HCT116 (cell line): ENCODE results near the gene SLC30A3. TPM values are rescaled to one million over a fixed set of nuclear protein-coding genes. Genes with fewer than 3 reads are reported as not detected.

Experiments used
- ATAC-seq: fragments of 200-7000 bp; cut with Tn5 transposase; 2 replicates; pipeline ENCODE4 v1.9.1; 2020; ENCODE audit warnings: mild to moderate bottlenecking, moderate library complexity
- BruUV-seq: library from RNA; stranded (reverse); fragments of 400-500 nt; replicated peaks from 2 replicates; lab custom pipeline; 2021; lab: Mats Ljungman, UMichigan
- CTCF ChIA-PET: fragments of 300-600 bp; sonication (Branson Sonifier 250); formaldehyde crosslinking; loops from one replicate; lab custom pipeline; 2021; ENCODE audit warnings: antibody characterized with exemption; lab: Charles Lee
- POLR2A ChIA-PET: fragments of 300-600, 350-600 bp; sonication (Branson Sonifier 250); formaldehyde crosslinking; loops from one replicate; lab custom pipeline; 2021; ENCODE audit warnings: antibody characterized with exemption; lab: Charles Lee
- RAD21 ChIA-PET, 2 experiments: fragments of 300-600 bp; sonication (Branson Sonifier 250); formaldehyde crosslinking; loops; one replicate each; lab custom pipeline; 2023; ENCODE audit warnings: low total read pairs in 2 of 2; ENCODE audit not compliant: uncharacterized antibody in 2 of 2, unreplicated experiment in 2 of 2, low non-redundant PET in 1 of 2; lab: Charles Lee
- DNase-seq: peaks from one replicate; pipeline ENCODE4 v3.0.0-alpha.2; 2010; ENCODE audit warnings: low read depth, low spot score
- H2AFZ ChIP-seq: fragments of 200-600 bp; shearing (Covaris generic), sonication (generic); 2 replicates; pipeline ENCODE4 v1.6.1; 2017; ENCODE audit warnings: low read depth, mixed run types, mixed read lengths, antibody characterized with exemption, low read length; ENCODE audit not compliant: poor library complexity, severe bottlenecking
- H3K27ac ChIP-seq: 2 replicates; pipeline ENCODE4 v1.5.1; 2012; ENCODE audit warnings: low read depth, low read length
- H3K27me3 ChIP-seq: fragments of 200-600 bp; sonication (generic); 2 replicates; pipeline ENCODE4 v1.6.1; 2016; ENCODE audit warnings: mixed run types, low read length, mixed read lengths; ENCODE audit not compliant: insufficient read depth
- H3K36me3 ChIP-seq, 2 experiments: fragments of 200-500 bp in 1 of 2; fragments of 200-600 bp in 1 of 2; sonication (Bioruptor generic) in 1 of 2; sonication (generic) in 1 of 2; 2 replicates each; pipeline versions ENCODE4 v1.5.1 to v1.6.1; 2014 to 2016; ENCODE audit warnings: low read length in 2 of 2, inconsistent platforms in 1 of 2, mixed read lengths in 1 of 2, mixed run types in 1 of 2; ENCODE audit not compliant: insufficient read depth in 2 of 2, control insufficient read depth in 1 of 2
- H3K4me1 ChIP-seq, 2 experiments: fragments of 200-600 bp in 1 of 2; sonication (generic) in 1 of 2; 2 replicates each; pipeline versions ENCODE4 v1.5.1 to v1.6.1; 2012 to 2017; ENCODE audit warnings: low read length in 2 of 2, inconsistent platforms in 1 of 2, mild to moderate bottlenecking in 1 of 2, mixed read lengths in 1 of 2, mixed run types in 1 of 2, moderate library complexity in 1 of 2; ENCODE audit not compliant: insufficient read depth in 2 of 2, control insufficient read depth in 1 of 2
- H3K4me2 ChIP-seq: fragments of 200-600 bp; sonication (generic); 2 replicates; pipeline ENCODE4 v1.6.1; 2017; ENCODE audit warnings: mixed run types, low read length, mixed read lengths
- H3K4me3 ChIP-seq, 2 experiments: fragments of 200-600 bp in 1 of 2; sonication (generic) in 1 of 2; replicated peaks in 1 of 2; 2 replicates each; pipeline ENCODE4 v1.5.1; 2011 to 2016; ENCODE audit warnings: low read length in 2 of 2, control low read depth in 1 of 2, low read depth in 1 of 2, mild to moderate bottlenecking in 1 of 2, mixed read lengths in 1 of 2, mixed run types in 1 of 2
- H3K79me2 ChIP-seq: fragments of 200-600 bp; sonication (generic); 2 replicates; pipeline ENCODE4 v1.6.1; 2017; ENCODE audit warnings: mild to moderate bottlenecking, mixed run types, low read length, moderate library complexity, mixed read lengths; ENCODE audit not compliant: insufficient read depth
- H3K9ac ChIP-seq: fragments of 200-600 bp; sonication (generic); 2 replicates; pipeline ENCODE4 v1.6.1; 2016; ENCODE audit warnings: low read length, mixed read lengths
- H3K9me2 ChIP-seq: fragments of 200-600 bp; sonication (generic), shearing (Covaris generic); 2 replicates; pipeline ENCODE4 v1.6.1; 2017; ENCODE audit warnings: mixed run types, mild to moderate bottlenecking, moderate library complexity; ENCODE audit not compliant: insufficient read depth
- H3K9me3 ChIP-seq, 2 experiments: fragments of 200-500 bp in 1 of 2; fragments of 200-600 bp in 1 of 2; sonication (Bioruptor generic) in 1 of 2; sonication (generic) in 1 of 2; 2 replicates each; pipeline ENCODE4 v1.6.1; 2014 to 2017; ENCODE audit warnings: low read length in 2 of 2, mixed read lengths in 2 of 2, inconsistent platforms in 1 of 2, low read depth in 1 of 2, mild to moderate bottlenecking in 1 of 2, mixed run types in 1 of 2, moderate library complexity in 1 of 2; ENCODE audit not compliant: control insufficient read depth in 1 of 2, insufficient read depth in 1 of 2
- H4K20me1 ChIP-seq: fragments of 200-600 bp; sonication (generic), shearing (Covaris generic); 2 replicates; pipeline ENCODE4 v1.6.1; 2017; ENCODE audit warnings: mixed run types, mild to moderate bottlenecking, moderate library complexity; ENCODE audit not compliant: insufficient read depth
- CEBPB ChIP-seq: IDR thresholded peaks from 2 replicates; pipeline ENCODE4 v1.6.1; 2012; ENCODE audit warnings: low read depth
- CTCF ChIP-seq, 3 experiments: fragments of 200-600 bp in 1 of 3; sonication (generic) in 1 of 3; IDR thresholded peaks in 2 of 3; conservative IDR thresholded peaks in 1 of 3; 2 replicates each; pipeline ENCODE4 v1.5.1; 2012 to 2017; ENCODE audit warnings: low read depth in 2 of 3, low read length in 2 of 3, antibody characterized with exemption in 1 of 3, borderline replicate concordance in 1 of 3, control low read depth in 1 of 3, mild to moderate bottlenecking in 1 of 3, mixed read lengths in 1 of 3, mixed run types in 1 of 3, moderate library complexity in 1 of 3; ENCODE audit not compliant: insufficient read depth in 1 of 3
- EZH2phosphoT487 ChIP-seq: fragments of 200-600 bp; IDR thresholded peaks from 2 replicates; pipeline ENCODE4 v1.6.1; 2018; ENCODE audit warnings: antibody characterized with exemption, borderline replicate concordance
- JUND ChIP-seq: IDR thresholded peaks from 2 replicates; pipeline ENCODE4 v1.6.1; 2012
- MAX ChIP-seq: IDR thresholded peaks from 2 replicates; pipeline ENCODE4 v1.6.1; 2012
- POLR2A ChIP-seq: IDR thresholded peaks from 2 replicates; pipeline ENCODE4 v1.7.0; 2011; ENCODE audit warnings: borderline replicate concordance; ENCODE audit not compliant: insufficient read depth, insufficient read length; ENCODE audit errors: extremely low read depth
- POLR2AphosphoS5 ChIP-seq: IDR thresholded peaks from 2 replicates; pipeline ENCODE4 v1.6.1; 2011; ENCODE audit warnings: mild to moderate bottlenecking, low read depth, low read length, moderate library complexity
- RAD21 ChIP-seq: IDR thresholded peaks from 2 replicates; pipeline ENCODE4 v1.6.1; 2012; ENCODE audit warnings: low read depth, mild to moderate bottlenecking
- REST ChIP-seq: IDR thresholded peaks from 2 replicates; pipeline ENCODE4 v1.6.1; 2012; ENCODE audit warnings: low read depth
- SIN3A ChIP-seq: IDR thresholded peaks from 2 replicates; pipeline ENCODE4 v1.6.1; 2012; ENCODE audit warnings: low read depth
- SRF ChIP-seq: IDR thresholded peaks from 2 replicates; pipeline ENCODE4 v1.6.1; 2012; ENCODE audit warnings: low read depth
- ZBTB33 ChIP-seq: IDR thresholded peaks from 2 replicates; pipeline ENCODE4 v1.6.1; 2011; ENCODE audit warnings: mild to moderate bottlenecking, low read length, moderate library complexity; ENCODE audit not compliant: insufficient replicate concordance; ENCODE audit errors: extremely low read depth
- ZFX ChIP-seq: fragments of 450-650 bp; IDR thresholded peaks from 2 replicates; pipeline ENCODE4 v1.6.1; 2017
- ZNF274 ChIP-seq: fragments of 200-500 bp; sonication (Bioruptor generic); IDR thresholded peaks from 2 replicates; pipeline ENCODE4 v1.6.1; 2014; ENCODE audit warnings: mild to moderate bottlenecking, low read depth, low read length, inconsistent platforms
- intact Hi-C: fragments of 100-400 bp; cut with micrococcal nuclease; formaldehyde crosslinking; loops from 2 replicates; pipeline ENCODE4 v1.10.0; 2022
- total RNA-seq: library from RNA; stranded (reverse); gene quantifications from one replicate; pipeline ENCODE4 v1.2.1, GENCODE V29; 2021; ENCODE audit not compliant: unreplicated experiment

Gene SLC30A3
- total RNA-seq, 1 experiment from 2014 or later: 20.5 TPM

- no peak for TF ChIP-seq REST
- no peak for TF ChIP-seq EZH2phosphoT487
- no peak for TF ChIP-seq MAX
These were observed 34.3 kb upstream of the SLC30A3 start (continued) for GRCh38 chr2:27297195-27297594.

GRCh38 chr2:27296481-27296880 lies 33.6 kb upstream of the SLC30A3 start:
- ChIA-PET RAD21 (no interaction called here), POLR2A (no interaction called here), CTCF (no interaction called here)
- Histone ChIP-seq H3K36me3 (no peaks in the 10 kb centered on the region), H3K4me2 (no peak overlapping the region), H3K4me3 (no peak overlapping the region), H3K9me2 (no peaks in the 10 kb centered on the region), H4K20me1 (no peaks in the 10 kb centered on the region), H3K4me1 (peaks cover 21 to 23% of the 10 kb centered on the region in 2 experiments), H3K9ac (no peak overlapping the region), H2AFZ (no peak overlapping the region), H3K9me3 (no peaks in the 10 kb centered on the region), H3K27ac (no peak overlapping the region), H3K79me2 (no peaks in the 10 kb centered on the region), H3K27me3 (no peaks in the 10 kb centered on the region)
- no peak for DNase-seq
- intact Hi-C loops: no loop called here
- BruUV-seq: no TSS peak
- no peak for ATAC-seq
- TF ChIP-seq ZFX (no peak), JUND (no peak), POLR2A (no peak), SRF (no peak), SIN3A (no peak), REST (no peak), RAD21 (no peak), ZNF274 (no peak), ZBTB33 (no peak), CTCF (IDR thresholded peaks at IDR 0.05 in 2 of 3, conservative IDR thresholded peaks at IDR 0.05 in 1 of 3; ENCODE audit: borderline replicate concordance in 1 of 3, insufficient read depth in 1 of 3, low read depth in 2 of 3, low read length in 2 of 3) (no peak), CEBPB (no peak), POLR2AphosphoS5 (no peak)
